AG09309 (cell line): ENCODE data around the gene SPON1.

Source experiments
- DNase-seq: peaks from one replicate; pipeline ENCODE4 v3.0.0-alpha.2; 2010; ENCODE audit warnings: low read depth
- H3K4me3 ChIP-seq: 2 replicates; pipeline ENCODE4 v1.5.1; 2011; ENCODE audit warnings: mild to moderate bottlenecking, low read depth, low read length, moderate library complexity; ENCODE audit not compliant: control insufficient read depth
- CTCF ChIP-seq: IDR thresholded peaks from 2 replicates; pipeline ENCODE4 v1.5.1; 2011; ENCODE audit warnings: mild to moderate bottlenecking, low read depth, low read length, inconsistent platforms; ENCODE audit not compliant: insufficient read depth, control insufficient read depth; ENCODE audit errors: missing control alignments

The SPON1 gene

GRCh38 chr11:14058061-14058460, 95.5 kb downstream of the SPON1 start:
- H3K4me3 ChIP-seq, result no peak overlapping the region
- no peak for DNase-seq
- no peak for TF ChIP-seq CTCF

- DNase-seq, result no peak
- no peak overlapping the region for H3K4me3 ChIP-seq
Observed at GRCh38 chr11:14059491-14059890, 97.0 kb downstream of the SPON1 start.

GRCh38 chr11:14061721-14062120, 99.2 kb downstream of the SPON1 start:
- H3K4me3 ChIP-seq, result no peak overlapping the region
- no peak for DNase-seq
- no peak for TF ChIP-seq CTCF

More at GRCh38 chr11:14059491-14059890, 97.0 kb downstream of the SPON1 start:
- no peak for TF ChIP-seq CTCF

GRCh38 chr11:14065141-14065540, 102.6 kb downstream of the SPON1 start:
- no peak overlapping the region for H3K4me3 ChIP-seq
- no peak for DNase-seq
- TF ChIP-seq CTCF, result no peak

GRCh38 chr11:14065681-14066080, 103.2 kb downstream of the SPON1 start:
- DNase-seq, result no peak
- TF ChIP-seq CTCF, result no peak
- no peak overlapping the region for H3K4me3 ChIP-seq

- H3K4me3 ChIP-seq, result no peak overlapping the region
- no peak for TF ChIP-seq CTCF
Observed at GRCh38 chr11:14067686-14068085, 105.2 kb downstream of the SPON1 start.

GRCh38 chr11:14070896-14071295, 108.4 kb downstream of the SPON1 start:
- TF ChIP-seq CTCF, result no peak
- H3K4me3 ChIP-seq, result no peak overlapping the region
- DNase-seq, result no peak

More at GRCh38 chr11:14067686-14068085, 105.2 kb downstream of the SPON1 start:
- DNase-seq, result no peak
